OCI-LY3 (cell line): ENCODE measurements around the gene UQCRFS1.

Source experiments
- CTCF ChIP-seq: fragments of 200-600, 300-600 bp; sonication (generic); IDR thresholded peaks from 2 replicates; pipeline ENCODE4 v1.5.1; 2014; ENCODE audit warnings: antibody characterized with exemption, low read length, low read depth
- EZH2phosphoT487 ChIP-seq: fragments of 200-600 bp; shearing (Covaris generic); IDR thresholded peaks from 2 replicates; pipeline ENCODE4 v1.6.1; 2018; ENCODE audit warnings: antibody characterized with exemption, mixed run types, low read depth

- TF ChIP-seq CTCF, result no peak
- no peak for TF ChIP-seq EZH2phosphoT487
These were observed 27.5 kb downstream of the UQCRFS1 start for GRCh38 chr19:29185427-29185826.
